OCI-LY1 (cell line): Measurements from ENCODE around the gene LRRC2.

Experiments used
- CTCF ChIP-seq: fragments of 200-600 bp; sonication (generic), shearing (Covaris generic); IDR thresholded peaks from 2 replicates; pipeline ENCODE4 v1.5.1; 2017; ENCODE audit warnings: mild to moderate bottlenecking, antibody characterized with exemption, low read length, moderate library complexity, mixed read lengths
- EZH2 ChIP-seq: fragments of 200-600 bp; sonication (generic), shearing (Covaris generic); IDR thresholded peaks from 2 replicates; pipeline ENCODE4 v1.8.0; 2017; ENCODE audit warnings: borderline replicate concordance, mixed run types, mild to moderate bottlenecking, antibody characterized with exemption, low read length, moderate library complexity, mixed read lengths

DNA sequence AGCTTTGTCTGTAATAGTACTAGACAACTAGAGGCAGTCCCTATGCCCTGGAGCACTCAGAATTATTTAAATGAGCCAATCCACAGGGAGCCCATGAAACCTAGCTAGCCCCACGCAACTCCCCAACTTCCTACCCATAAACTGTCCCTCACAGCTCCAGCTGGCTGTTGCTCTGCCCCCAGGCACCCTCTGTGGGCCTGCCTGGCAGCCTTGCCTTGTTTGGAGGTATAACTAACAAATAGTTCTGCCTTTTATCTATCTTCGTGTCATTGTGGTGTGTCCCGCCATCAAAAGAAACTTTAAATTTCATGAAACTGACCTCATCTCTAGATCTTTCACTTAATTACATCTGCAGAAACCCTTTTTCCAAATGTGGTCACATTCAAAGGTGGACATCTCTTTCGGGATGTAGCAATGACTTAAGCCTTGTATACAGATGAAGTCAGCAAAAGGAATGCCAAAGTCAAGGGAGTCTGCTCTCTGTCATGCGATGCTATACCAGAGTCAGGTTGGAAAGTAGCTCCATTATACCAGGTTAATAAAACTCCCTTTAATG, 70.1 kb downstream of the LRRC2 start:
- TF ChIP-seq CTCF (no peak), EZH2 (no peak)
